Activated T-cell treated with anti-CD3 and anti-CD28 coated beads, Interleukin-2, amount 50 U/mL, for 48 hours (primary cell): ENCODE data around the gene KIF25.

Source experiments
- DNase-seq, 2 experiments: peaks; one replicate each; pipeline ENCODE4 v3.0.0-alpha.2; 2020

Gene KIF25

DNA sequence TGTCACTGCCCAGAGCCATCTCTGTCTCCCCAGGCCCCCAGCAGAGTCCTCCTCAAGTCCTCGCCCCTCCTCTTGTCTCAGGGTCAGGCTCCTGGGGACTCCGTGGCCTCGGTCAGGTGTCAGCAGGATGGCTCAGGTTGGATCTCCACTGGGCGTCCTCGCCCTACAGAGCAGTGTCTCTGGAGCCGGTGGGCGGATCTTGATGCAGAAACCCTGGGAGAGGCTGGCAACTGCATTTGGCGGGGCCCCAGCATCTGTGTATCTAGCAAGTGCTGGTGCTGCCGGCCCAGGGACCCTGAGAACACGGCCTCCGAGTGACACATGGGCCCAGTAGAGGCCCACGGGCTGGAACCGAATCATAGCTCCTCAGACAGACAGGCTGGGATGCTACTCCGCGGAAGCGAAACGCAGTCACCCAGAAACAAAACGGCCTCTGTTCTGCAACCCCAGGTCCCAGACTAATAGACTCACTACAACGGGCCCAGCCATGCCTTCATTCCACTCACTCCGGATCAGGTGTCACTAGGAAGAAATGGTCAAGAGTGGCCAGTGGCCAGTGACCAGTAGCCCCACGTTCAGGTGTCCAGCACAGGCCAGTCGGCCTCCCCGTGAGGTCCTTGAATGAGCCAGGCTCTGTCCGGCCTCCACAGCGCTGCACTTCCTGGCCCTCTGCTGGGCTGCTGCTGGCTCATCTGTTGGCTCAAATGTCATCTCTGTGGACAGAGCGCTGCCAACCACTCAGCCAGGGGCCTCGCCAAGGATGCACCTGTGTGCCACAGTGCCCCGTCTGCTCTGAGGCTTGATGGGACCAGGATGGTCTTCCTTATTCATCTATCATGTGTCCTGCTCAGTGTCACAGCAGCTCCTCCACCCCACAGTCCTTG is 94.2 kb downstream of the KIF25 start:
- DNase-seq = no peak

DNA sequence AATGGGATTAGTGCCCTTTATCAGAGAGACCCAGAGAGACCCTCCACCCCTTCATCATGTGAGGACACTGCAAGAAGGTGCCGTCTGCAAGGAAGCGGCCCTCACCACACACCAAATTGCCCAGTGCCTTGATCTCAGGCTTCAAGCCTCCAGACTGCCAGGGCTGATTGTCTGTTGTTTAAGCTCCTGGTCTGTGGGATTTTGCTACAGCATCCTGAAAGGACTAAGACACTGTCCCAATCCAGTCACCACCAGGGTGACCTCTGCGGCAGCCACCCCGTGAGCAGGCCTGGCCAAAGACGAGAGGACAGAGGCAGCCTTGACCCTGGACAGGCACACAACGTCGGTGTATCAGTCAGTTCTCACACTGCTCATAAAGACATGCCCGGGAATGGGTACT is 95.1 kb downstream of the KIF25 start:
- no peak for DNase-seq

DNA sequence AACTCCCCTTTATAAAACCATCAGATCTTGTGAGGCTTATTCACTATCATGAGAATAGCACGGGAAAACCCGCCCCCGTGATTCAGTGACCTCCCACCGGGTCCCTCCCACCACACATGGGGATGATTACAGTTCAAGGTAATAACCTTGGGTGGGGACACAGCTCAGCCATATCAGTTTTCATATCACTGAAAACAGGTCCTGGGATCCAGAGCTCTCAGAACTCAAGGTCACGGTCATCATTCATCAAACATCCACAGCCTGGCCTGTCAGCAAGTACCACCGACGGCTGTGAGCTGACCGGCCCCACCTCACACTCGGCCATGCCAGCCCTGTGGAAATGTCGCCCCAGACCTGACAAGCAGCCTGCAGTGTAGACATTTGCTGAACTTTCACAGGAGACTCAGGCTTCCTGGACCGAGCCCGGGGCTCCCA is 95.6 kb downstream of the KIF25 start:
- no peak for DNase-seq

DNA sequence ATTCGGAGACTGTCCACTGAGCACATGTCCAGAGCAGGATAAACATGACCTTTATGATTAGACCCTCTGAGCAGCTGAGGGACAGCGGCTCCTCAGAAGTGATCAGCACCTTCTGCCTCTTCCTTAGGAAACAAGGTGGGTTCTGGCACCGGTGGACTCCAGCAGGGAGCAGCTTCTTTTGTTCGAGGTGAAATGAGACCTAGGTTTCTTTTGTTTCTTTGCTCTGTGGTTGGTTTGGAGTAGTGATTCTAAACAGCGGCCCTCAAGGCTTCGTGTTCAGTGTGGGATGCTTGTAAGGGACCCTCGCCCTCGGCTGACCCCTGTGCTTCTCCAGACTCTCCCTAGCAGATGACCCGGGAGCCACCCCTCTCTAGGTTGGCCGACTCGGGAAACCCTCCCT is 96.2 kb downstream of the KIF25 start:
- no peak for DNase-seq
